ENCODE measurements around the gene RTKN2. TPM values are rescaled to one million over a fixed set of nuclear protein-coding genes. Genes with fewer than 3 reads are reported as not detected.

Gene RTKN2
- total and polyA plus RNA-seq, 2 of the 4 experiments (the other 2 are of a cell fraction), result 0.75 to 0.90 TPM

DNA sequence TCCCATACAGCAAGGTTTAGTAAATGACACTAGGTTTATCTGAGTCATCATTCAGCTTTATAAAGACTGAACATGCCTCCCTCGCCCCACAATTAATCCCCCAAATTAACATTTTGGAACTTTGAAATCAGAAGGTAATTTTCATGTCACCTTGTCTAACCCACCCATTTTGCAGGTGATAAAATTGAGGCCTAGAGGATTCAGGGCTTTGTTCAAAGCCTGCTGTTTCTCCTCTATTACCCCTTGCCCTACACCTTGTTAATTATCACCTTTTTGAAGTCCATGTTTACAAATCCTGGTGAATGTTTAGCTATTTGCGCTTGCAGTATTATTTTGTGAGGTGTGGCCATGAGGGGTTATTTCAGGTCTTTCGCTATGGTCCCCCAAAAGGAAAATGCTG lies 120.5 kb downstream of the RTKN2 start:
- H4K20me1 ChIP-seq (ENCODE audit: insufficient read depth, low read length), result no peaks in the 10 kb centered on the region
- H2AFZ ChIP-seq (replicated peaks; ENCODE audit: low read length, poor library complexity), result no peak overlapping the region
- ChIA-PET POLR2A (ENCODE audit: unreplicated experiment) (no interaction called here), CTCF (no interaction called here)
- TF ChIP-seq, protein P1, sequence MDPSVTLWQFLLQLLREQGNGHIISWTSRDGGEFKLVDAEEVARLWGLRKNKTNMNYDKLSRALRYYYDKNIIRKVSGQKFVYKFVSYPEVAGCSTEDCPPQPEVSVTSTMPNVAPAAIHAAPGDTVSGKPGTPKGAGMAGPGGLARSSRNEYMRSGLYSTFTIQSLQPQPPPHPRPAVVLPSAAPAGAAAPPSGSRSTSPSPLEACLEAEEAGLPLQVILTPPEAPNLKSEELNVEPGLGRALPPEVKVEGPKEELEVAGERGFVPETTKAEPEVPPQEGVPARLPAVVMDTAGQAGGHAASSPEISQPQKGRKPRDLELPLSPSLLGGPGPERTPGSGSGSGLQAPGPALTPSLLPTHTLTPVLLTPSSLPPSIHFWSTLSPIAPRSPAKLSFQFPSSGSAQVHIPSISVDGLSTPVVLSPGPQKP (IDR thresholded peaks at IDR 0.05; ENCODE audit: borderline replicate concordance, low read depth, low read length), result no peak
- no peak for TF ChIP-seq RAD21 (IDR thresholded peaks at IDR 0.05; ENCODE audit: low read length)
- TF ChIP-seq FOS (IDR thresholded peaks at IDR 0.05; ENCODE audit: low read depth, low read length), result no peak
- TF ChIP-seq MAZ (IDR thresholded peaks at IDR 0.05; ENCODE audit: borderline replicate concordance, low read depth, low read length), result no peak
- no peak for TF ChIP-seq CEBPB (IDR thresholded peaks at IDR 0.05; ENCODE audit: low read depth, low read length)
- TF ChIP-seq RCOR1 (IDR thresholded peaks at IDR 0.05; ENCODE audit: insufficient replicate concordance, low read length), result no peak
- TF ChIP-seq RFX5 (IDR thresholded peaks at IDR 0.05; ENCODE audit: low read depth, low read length), result no peak
- TF ChIP-seq, protein P2, sequence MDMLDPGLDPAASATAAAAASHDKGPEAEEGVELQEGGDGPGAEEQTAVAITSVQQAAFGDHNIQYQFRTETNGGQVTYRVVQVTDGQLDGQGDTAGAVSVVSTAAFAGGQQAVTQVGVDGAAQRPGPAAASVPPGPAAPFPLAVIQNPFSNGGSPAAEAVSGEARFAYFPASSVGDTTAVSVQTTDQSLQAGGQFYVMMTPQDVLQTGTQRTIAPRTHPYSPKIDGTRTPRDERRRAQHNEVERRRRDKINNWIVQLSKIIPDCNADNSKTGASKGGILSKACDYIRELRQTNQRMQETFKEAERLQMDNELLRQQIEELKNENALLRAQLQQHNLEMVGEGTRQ (IDR thresholded peaks at IDR 0.05; ENCODE audit: low read depth, low read length), result no peak
- no peak overlapping the region for H2AK5ac ChIP-seq (ENCODE audit: low read depth, low read length)
- dilution Hi-C loops (cut with HindIII; ENCODE audit: low sequenced_read_pairs, unreplicated experiment), result no loop called here
- H4K91ac ChIP-seq (ENCODE audit: insufficient read depth, low read depth, low read length), result no peak overlapping the region; the same call in 1 of the 2 replicates
- no peaks in the 10 kb centered on the region for H3K36me3 ChIP-seq (ENCODE audit: control insufficient read depth, insufficient read depth, low read length)
- H2BK120ac ChIP-seq (ENCODE audit: low read depth, low read length), result peak overlapping the region; percentile 68
- DNase-seq, result no peak
- ATAC-seq (ENCODE audit: low read depth), result no peak
- peaks cover 3% of the 10 kb centered on the region; the same call in 1 of the 2 replicates for H3K4me1 ChIP-seq (ENCODE audit: control insufficient read depth, insufficient read depth, low read length)
- no peak overlapping the region; the same call in 1 of the 2 replicates for H4K5ac ChIP-seq (ENCODE audit: low read depth, low read length)
- no TSS peak for BruUV-seq (replicated peaks)
- in situ Hi-C loops (cut with MboI; ENCODE audit: low sequenced_read_pairs), result no loop called here
- no peak overlapping the region for H3K27ac ChIP-seq (ENCODE audit: insufficient read depth, low read length)
- H3K56ac ChIP-seq (ENCODE audit: extremely low read depth, insufficient read depth, low read length), result no peak overlapping the region
- no peak overlapping the region for H3K4me3 ChIP-seq (ENCODE audit: insufficient read depth, low read depth, low read length)
- intact Hi-C loops (cut with micrococcal nuclease), result no loop called here
- H2BK5ac ChIP-seq (ENCODE audit: low read depth, low read length, poor library complexity, severe bottlenecking), result no peak overlapping the region
- peak overlapping the region; percentile 65; the same call in 1 of the 3 replicates for H2BK15ac ChIP-seq (ENCODE audit: low read depth, low read length)
- H3K9me3 ChIP-seq (ENCODE audit: control insufficient read depth, insufficient read depth, low read length), result peaks cover 2% of the 10 kb centered on the region; the same call in 1 of the 2 replicates
- H3K4me2 ChIP-seq (ENCODE audit: low read depth, low read length), result no peak overlapping the region
- H2BK20ac ChIP-seq (ENCODE audit: low read depth, low read length), result no peak overlapping the region
- H3K9me1 ChIP-seq (ENCODE audit: insufficient read depth, low read length), result no peaks in the 10 kb centered on the region
- H3K4ac ChIP-seq (ENCODE audit: low read depth, low read length), result peak overlapping the region; percentile 11; the same call in 1 of the 2 replicates
- peak overlapping the region; percentile 51; the same call in 1 of the 2 replicates for H3K18ac ChIP-seq (ENCODE audit: low read depth, low read length)
- no peaks in the 10 kb centered on the region for H3K79me1 ChIP-seq (ENCODE audit: low read depth in 1 of 2, low read length in 2 of 2)
- H3K23ac ChIP-seq (ENCODE audit: low read depth, low read length), result no peak overlapping the region
- H3K9ac ChIP-seq (ENCODE audit: low read depth, low read length), result no peak overlapping the region
- H3K27me3 ChIP-seq (ENCODE audit: control insufficient read depth, insufficient read depth, low read length), result no peaks in the 10 kb centered on the region
- no CpG with 5 or more reads among the region's 3 CpGs for WGBS, 2 experiments (ENCODE audit: extremely low coverage in 2 of 2, insufficient read length in 1 of 2)
- no peak overlapping the region for H2AK9ac ChIP-seq (replicated peaks; ENCODE audit: low read depth, low read length, poor library complexity)
- no peak overlapping the region for H4K8ac ChIP-seq (ENCODE audit: low read depth in 2 of 2, low read length in 2 of 2)
- no peak overlapping the region for H3K14ac ChIP-seq (replicated peaks; ENCODE audit: low read depth, low read length)

Measured in IMR-90 (cell line).